Measurements from ENCODE around the gene HNRNPC.

Gene HNRNPC

DNA sequence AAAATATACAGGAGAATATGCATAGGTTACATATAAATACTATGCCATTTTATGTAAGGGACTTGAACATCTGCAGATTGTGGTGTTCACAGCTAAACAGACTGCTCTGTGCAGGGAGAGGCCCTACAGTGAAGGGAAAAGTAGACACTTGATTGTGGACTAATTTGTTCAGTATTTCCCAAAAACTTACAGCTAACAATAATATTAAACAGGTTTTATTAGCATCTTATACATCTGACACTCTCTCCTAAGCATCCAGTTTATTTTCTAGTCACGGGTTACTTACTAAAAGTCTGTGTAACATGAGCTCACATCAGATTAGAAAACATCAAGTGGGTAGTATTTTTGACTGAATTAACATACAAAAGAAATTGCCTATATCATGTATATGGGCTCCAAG lies 60.1 kb downstream of the HNRNPC start:
- DNase-seq = no peak

DNA sequence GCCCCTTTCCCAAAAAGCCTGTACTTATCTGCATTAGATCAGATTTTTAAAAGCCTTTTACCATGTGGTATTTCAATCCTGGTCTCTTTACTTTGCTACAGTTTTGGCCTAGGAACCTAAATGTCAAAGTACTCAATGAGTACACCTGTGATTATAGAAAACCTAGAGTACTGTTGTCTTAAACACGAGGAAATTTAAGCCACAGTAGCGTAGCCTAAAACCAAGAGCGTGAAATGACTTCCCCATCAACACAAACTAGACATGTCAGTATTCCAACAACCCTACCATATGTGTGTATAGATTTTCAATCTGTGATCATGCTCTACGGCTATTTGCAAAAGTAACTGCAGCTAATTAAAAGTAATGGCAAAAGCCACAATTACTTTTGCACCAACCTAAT lies 60.7 kb downstream of the HNRNPC start:
- DNase-seq = no peak

DNA sequence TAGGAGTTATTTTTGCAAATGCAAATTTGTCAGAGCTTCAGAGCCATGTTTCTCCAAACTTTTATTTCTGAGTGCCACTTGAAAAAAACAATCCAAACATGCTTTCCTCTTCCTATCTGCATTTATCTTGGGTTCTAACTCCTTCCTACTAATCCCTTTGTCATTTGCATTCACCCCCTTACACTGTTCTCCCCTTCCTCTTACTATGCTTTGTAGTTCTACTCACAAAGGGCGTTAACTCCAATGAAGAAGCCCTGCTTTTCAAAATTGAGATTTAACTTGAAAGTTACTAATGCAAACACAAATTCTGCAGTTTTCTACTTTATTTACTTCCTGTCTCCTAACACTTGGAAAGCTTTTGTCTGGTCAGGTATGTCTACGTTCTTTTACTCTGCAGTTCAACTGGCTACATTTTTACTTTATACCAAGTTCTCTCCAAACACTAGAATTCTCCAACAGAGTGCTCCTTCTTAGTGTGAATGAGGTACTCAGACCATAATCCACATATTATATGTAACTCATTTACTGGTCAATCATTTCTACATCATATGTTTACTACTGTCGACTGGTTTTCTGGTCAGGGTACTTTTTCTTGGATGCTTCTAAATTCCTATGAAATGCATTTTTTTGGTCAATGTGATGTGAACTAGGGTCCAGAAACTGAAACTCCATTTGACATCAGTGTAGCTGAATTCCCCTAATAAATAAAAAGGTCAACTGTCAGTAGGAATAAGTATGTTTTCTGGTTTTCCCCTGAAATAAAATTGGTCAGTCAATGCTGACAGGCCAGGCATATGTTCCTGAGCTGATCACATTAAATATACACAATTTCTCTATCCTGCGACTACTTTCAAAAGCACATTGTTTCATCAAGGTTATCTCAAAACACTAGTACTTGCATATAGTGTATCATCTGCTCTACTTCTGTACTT lies 62.2 kb downstream of the HNRNPC start:
- no peak for DNase-seq

DNA sequence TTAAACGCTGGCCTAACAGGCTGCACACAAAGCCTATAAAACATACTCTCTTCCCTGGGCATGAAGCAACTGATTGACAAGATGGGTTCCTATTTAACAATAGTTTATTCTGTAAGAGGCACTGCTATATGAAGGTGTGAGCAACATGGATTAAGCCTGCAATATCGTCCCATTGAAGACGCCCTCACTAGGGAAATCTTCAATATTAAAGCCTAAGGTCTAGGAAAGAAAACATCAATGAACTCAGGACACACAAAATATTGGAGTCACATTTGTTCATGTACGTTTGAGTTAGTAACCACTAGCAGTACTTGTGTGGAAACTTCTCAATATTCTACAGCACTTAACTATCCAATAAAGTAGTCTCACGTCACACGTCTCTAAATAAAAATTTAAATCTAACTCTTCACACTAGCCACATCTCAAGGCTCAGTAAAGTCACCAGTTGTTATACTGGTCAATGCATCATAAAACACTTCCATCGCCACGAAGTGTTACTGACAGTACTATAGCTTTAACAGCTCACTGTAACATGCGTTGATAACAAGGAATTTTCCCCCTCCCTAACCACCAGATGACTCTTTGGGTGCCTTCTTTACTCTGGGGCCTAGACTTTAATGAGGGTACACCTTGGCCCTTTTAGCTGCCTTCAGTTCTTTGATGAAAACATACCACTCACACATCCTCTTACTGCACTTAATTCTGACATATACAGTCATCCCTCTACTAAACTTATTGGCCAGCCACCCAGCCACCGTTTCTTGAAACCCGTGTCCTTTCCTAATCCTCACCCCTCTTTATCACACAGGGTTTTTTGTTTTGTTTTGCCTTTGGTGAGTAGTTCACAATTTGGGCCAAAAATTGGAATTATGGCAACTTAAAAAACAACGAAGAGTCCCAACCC lies 63.3 kb downstream of the HNRNPC start:
- no peak for DNase-seq

DNA sequence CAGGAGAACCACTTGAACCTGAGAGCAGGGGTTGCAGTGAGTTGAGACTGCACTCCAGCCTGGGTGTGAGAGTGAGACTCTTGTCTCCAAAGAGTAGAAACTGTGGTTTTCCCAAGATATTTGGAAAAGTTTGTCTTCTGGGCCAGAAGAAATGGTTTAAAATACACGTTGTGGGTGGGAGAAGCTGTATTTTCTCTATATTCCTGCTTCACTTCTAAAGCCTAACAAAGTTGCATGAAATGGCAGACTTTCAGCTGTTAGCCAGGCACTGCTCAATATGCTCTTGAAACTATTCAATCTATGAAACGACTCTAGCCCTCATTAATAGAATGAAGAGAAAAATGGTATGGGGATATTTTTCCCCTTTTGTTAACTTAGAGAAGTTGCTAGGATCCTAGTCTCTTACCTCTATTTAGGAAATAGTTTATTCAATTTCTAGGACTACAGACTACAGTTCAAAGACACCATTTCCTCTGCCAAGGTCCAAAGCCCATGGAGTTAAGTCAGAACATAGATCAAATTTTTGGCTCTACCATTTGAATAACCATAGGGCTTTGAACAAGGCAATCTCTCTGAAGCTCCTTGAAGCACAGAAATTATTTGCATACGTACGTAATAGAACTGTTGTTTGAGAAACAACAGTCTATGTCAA lies 64.1 kb downstream of the HNRNPC start:
- no peak for DNase-seq

DNA sequence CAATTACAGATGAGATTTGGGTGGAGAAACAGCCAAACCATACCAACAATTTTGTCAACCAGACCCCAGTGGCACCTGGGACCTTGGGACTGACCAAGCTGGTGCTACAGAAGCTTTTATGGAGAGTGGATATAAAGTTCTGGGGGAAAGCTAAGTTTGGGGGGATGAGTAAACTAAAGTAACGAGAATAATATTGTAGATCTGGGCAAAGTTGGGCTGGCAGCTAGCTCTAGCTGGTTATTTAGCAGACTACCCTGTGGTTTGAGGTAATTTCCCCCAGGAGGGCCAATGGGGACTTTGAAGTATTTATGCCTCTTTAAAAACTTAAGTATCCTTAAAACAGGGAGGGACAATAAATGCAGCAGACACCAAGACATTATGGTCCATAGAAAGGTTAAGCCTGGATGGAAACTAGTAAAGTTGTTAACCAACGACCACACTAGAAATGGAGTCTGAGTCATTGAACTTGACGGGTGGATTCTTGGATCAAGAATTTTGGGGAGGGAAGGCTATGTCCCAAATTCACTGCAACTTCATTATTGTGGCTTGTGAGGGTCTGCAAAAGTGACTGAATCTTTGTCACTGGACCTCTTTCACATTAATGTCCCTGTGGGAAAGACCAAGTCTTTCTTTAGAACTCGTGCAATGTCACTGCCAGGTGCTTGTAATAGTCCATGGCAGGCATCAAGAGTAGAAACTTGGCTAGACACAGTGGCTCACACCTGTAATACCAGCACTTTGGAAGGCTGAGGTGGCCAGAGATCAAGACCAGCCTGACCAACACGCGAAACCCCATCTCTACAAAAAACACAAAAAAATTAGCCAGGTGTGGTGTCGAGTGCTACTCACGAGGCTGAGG lies 64.8 kb downstream of the HNRNPC start:
- peak in 1 of 3 experiments; percentile 43 for DNase-seq

DNA sequence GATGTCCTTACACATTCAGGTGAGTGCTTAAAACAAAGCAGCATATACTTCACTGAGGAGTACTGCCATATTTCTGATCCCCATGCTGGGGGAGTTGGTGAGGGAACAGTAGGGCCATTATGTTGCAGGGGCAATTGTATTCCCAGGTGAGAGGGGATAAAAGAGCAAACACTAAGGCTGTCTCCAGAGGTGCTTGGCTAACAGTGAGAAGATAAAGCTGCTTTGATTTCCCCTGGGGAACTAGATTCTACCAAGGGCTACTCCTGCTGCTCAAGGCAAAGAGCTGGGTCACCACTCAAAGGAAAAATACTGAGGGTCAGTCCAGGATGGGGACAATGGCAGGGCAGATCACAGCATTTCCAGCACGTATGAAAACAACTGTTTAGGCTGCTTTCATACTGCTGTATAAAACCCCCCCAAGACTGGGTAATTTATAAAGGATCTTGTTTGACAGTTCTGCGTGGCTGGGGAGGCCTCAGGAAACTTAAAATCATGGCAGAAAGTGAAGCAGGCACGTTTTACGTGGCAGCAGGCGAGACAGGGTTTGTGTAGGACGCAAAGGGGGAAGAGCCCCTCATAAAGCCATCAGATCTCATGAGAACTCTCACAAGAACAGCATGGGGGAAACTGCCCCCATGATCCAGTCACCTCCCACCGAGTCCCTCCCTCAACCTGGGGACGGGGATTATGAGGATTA lies 65.6 kb downstream of the HNRNPC start:
- no peak for DNase-seq

DNA sequence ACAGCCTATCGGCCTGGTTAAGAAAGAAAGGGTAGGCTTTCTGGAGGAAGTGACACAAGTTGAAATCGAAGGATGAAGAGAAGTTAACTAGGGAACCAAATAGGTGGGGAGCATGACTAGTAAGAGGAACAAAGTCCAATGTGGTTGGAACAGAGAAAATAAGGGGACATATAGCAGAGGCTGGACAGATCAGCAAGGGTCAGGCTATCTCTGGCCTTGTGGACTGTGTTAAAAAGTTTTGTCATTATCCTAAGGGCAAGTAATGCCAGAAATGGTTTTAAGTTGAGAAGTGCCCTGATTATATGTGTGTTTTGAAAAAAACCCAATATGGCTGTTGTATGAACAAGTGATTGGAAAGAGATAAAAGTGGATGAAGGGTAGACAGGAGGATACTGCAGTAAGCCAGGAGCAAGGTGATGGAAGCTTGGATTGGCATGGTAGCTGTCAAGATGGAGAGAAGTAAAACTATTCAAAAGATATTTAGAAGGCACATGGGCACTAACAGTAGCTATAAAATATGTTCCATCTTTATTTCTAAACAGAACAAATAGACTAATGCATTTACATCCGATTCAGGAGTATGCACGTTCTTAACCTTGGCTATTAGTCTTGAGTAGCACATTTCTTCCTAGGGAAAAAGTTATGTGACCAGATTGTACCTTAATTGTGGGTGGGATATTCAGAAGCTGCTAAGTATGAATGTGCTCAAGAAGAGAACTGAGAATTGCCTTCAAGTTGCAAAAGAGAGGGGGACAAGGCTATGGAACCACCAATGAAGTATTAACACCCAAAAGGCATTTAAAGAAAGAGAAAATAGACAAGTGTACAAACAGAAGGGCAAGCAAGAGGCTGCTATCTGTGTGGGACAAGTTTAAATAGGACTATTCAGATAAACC lies 66.5 kb downstream of the HNRNPC start:
- DNase-seq = no peak

DNA sequence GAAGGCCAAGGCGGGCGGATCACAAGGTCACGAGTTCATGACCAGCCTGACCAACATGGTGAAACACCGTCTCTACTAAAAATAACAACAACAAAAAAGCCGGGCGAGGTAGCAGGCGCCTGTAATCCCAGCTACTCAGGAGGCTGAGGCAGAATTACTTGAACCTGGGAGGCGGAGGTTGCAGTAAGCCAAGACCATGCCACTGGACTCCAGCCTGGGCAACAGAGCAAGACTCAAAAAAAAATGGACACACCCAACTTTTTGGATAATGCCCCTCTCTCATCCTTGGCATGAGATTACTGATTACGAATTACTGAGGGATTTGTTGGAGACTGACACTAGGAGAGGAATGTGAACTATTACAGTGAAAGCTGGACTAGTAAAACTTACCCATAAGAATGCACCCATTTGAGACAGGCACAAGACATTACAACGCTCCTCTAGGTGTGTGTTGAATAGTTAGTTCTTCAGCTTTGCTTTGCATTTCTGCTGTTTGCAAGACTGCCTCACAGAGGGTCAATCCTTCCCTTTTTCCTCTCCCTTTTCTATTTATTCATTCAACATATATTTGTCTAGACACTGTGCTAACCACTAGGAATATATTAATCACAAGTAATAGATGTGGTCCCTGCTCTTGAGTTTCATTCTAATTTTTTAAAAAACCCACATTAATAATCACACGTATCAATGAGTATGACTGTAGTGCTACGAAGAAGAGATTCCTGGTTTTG lies 67.3 kb downstream of the HNRNPC start:
- no peak for DNase-seq

DNA sequence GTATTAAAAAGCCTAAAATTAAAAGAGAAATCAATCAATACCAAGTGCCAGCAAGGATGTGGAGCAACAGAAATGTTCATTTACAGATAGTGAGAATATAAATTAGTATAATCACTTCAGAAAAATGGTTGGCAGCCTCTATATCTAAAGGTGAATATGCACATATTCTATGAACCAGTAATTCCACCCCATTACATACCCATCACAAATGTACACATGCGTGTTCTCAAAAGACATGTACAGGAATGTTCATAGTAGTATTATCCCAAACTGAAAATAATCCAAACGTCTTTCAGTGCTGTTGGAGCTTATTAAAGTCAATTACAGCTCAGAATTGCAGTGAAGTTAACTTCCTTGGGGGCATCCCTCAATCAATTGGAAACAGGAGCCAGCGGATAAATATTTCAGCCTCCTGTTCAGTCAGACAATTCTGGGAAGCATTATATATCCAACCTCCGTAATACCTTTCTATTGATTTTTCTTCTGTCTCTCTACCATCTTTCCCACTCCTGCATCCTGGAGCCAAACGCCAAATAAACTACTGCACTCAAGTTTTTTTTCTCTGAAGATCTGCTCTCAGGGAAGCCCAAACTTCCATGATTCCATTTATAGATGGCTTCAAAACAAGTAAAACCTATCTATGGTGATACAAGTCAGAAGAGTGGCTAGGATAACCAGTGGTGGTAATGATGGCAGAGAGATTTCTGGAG lies 68.3 kb downstream of the HNRNPC start:
- no peak for DNase-seq

DNA sequence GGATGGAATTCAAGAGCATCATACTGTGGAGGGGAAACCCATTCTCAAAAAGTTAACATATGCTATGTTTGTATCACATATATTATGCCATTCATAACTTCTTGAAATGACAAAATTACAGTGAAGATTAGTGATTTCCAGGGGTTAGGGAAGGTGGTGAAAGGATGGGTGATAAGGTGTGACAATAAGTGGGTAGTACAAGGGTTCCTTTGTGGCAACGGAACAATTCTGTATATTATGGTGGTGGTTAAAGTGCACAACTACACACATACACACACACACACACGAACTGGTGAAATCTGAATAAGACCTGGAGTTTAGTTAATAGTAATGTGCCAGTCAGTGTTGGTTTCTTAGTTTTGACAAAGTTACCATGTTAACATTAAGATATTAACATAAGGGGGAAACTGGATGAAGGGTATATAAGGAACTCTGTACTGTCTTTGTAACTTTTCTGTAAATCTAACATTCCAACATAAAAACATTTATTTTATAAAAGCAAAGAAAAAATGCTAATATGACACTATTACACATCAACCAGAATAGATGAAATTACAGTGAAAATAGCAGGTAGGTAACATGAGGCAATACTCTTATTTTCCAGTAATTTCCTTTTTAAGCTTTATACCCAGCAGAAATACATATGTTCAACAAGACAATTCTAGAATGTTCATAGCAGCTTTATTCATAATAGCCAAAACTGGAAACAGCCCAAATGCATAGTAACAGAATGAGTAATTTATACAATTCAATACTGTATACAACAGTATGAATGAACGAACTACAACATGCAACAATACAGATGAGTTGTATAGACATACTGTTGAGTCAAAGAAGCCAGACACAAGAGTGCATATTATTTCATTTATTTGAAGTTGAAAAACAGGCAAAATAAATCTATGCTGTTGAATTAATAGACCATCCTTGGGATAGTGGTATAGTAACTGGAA lies 69.4 kb downstream of the HNRNPC start:
- DNase-seq = no peak

DNA sequence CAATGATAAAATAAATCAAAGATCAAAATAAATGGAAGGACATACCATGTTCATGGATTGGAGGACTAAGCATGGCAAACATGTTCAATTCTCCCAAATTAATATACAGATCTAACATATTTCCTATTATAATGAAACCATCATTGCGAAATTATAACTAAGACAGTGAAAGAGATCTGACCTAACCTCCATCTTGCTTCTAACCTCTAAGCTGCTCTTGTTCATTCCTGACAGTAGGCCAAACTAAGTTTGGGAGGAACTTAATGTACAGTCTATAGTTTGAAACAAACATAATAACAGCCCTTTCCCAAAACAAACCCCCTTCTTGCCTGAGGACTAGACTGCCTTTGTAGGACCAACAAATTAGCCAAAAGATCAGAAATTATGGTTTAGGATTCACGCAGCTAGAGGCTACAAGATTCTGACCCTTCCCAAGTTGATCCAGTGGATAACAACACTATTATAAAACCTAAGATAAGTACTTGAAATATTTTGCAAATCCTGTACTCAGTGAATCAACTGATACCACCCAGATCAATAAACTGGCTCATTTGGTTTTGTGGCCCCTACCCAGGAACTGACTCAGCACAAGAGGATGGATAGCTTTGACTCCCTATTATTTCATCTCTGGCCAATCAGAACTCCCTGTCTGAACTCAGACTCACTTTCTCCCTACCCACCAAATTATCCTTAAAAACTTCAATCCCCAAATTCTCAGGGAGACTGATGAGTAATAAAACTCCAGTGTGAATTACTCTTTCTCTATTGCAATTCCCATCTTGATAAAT lies 71.6 kb downstream of the HNRNPC start:
- DNase-seq = no peak

DNA sequence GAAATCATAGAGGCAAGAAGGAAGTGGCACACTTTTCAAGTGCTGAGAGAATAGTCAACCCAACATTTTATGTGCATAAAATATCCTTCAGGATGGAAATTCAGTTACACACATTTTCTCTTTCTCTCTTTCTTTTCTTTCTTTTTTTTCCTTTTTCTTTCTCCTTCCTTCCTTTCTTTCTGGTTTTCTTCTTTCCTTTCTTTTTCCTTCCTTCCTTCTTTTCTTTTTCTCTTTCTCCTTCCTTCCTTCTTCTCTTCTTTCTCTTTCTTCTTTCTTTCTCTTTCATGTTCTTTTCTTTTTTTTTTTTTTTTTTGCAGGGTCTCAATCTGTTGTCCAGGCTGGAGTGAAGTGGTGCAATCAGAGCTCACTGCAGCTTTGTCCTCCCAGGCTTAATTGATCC lies 74.6 kb downstream of the HNRNPC start:
- no peak for DNase-seq

DNA sequence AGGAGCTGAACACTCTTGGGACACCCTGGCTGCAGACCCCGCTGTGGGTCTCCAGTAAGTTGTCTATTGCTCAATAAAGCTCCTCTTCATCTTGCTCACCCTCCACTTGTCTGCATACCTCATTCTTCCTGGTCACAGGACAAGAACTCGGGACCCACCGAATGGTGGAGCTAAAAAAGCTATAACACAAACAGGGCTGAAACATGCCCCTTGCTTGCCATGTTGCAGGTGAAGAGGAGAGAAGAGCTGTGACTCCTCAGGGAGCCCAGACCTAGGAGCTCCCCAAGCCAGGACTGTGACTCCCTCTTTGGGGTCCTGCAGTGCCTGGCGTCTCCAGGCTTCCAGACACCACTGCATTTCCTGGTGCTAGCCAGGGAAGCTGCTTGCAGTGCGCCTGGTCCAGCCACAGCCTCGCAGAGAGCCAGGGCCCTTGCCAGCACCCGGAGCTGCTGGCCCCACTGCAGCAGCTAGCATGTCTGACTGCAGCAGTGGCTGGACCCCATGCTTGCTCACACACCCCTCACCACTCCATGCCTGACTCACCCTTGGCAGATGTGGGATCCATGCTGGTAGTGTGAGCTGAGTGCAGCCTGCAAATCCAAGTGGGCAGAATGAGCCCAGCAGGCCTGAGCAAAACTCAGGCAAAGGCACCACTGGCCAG lies 76.2 kb downstream of the HNRNPC start:
- no peak for DNase-seq

DNA sequence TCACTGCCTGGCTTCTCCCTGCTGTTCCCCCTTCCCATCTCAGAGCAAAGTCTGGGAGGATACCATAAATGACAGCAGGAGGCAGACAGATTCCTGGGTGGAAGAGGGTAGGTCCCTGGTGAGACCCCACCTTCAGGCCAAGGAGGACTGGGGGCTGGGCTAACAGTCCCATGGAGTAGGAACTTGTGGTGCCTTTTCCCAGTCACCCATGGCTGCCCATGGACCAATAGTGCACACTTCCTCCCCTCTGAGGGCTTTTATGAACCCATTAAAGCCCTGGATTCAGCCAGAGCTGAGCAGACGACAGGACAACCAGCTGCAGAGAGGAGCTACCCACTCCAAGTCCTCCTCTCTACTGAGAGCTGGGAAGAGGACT lies 76.8 kb downstream of the HNRNPC start:
- DNase-seq = no peak

DNA sequence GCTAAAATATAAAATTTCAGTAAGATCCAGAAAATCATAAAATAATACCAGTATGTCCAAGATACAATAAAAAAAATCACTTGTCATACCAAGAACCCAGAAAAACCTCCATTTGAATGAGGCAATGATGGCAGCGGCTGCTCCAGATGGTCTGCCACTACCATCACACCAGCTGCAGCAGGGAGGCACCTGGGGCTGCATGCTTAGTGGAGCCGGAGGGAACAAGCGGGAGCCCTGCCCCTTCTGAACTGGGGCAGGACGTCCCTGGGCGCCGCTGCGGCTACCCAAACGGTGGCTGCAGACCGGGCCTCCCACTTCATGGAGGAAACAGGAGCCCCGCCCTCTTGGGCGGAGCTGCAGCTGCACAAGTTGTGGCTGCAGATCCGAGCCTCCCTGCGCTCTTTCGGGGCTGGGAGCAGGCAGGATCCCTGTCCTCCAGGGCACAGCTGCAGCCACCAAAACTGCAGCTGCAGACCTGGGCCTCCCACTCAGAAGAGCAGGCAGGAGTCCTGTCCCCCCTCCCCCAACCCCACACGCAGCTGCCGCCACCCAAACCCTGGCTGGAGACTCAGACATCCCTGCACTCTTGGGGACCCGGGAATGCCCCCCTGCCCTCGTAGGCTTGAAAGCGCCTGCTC lies 77.3 kb downstream of the HNRNPC start:
- peak; percentile 69 to 91 (median 76) for DNase-seq
